Mesenchymal stem cell (in vitro differentiated cells and primary cell): ENCODE measurements around the gene MFSD6.

Source experiments
- DNase-seq: peaks from one replicate; pipeline ENCODE4 v3.0.0-alpha.2; 2013
- H2AFZ ChIP-seq: one replicate; pipeline ENCODE4 v1.6.1; 2013; ENCODE audit warnings: low read depth, mild to moderate bottlenecking, control low read depth, inconsistent platforms, low read length, moderate library complexity
- H2AK5ac ChIP-seq: 2 replicates; pipeline ENCODE4 v1.6.1; 2013; ENCODE audit warnings: low read length, moderate library complexity, mild to moderate bottlenecking, inconsistent platforms; ENCODE audit not compliant: severe bottlenecking
- H2BK120ac ChIP-seq: one replicate; pipeline ENCODE4 v1.6.1; 2013; ENCODE audit warnings: low read depth, mild to moderate bottlenecking, inconsistent platforms, low read length, moderate library complexity
- H2BK12ac ChIP-seq, 2 experiments: one replicate each; pipeline ENCODE4 v1.6.1; 2013; ENCODE audit warnings: inconsistent platforms in 2 of 2, low read length in 2 of 2, mild to moderate bottlenecking in 2 of 2, moderate library complexity in 2 of 2, control low read depth in 1 of 2
- H2BK15ac ChIP-seq: one replicate; pipeline ENCODE4 v1.6.1; 2013; ENCODE audit warnings: mild to moderate bottlenecking, low read depth, inconsistent platforms; ENCODE audit not compliant: poor library complexity, severe bottlenecking
- H2BK5ac ChIP-seq: 2 replicates; pipeline ENCODE4 v1.6.1; 2013; ENCODE audit warnings: low read depth, mild to moderate bottlenecking, low read length, control low read depth, inconsistent platforms; ENCODE audit not compliant: poor library complexity, severe bottlenecking
- H3K14ac ChIP-seq, 2 experiments: one replicate each; pipeline ENCODE4 v1.6.1; 2013; ENCODE audit warnings: inconsistent platforms in 2 of 2, low read length in 2 of 2, control low read depth in 1 of 2, mild to moderate bottlenecking in 1 of 2, moderate library complexity in 1 of 2
- H3K18ac ChIP-seq, 2 experiments: one replicate each; pipeline ENCODE4 v1.6.1; 2013; ENCODE audit warnings: inconsistent platforms in 2 of 2, low read length in 2 of 2, control low read depth in 1 of 2, low read depth in 1 of 2, mild to moderate bottlenecking in 1 of 2
- H3K23ac ChIP-seq, 2 experiments: one replicate each; pipeline ENCODE4 v1.6.1; 2013; ENCODE audit warnings: inconsistent platforms in 2 of 2, low read length in 2 of 2, mild to moderate bottlenecking in 2 of 2, moderate library complexity in 2 of 2, control low read depth in 1 of 2
- H3K27ac ChIP-seq: 2 replicates; pipeline ENCODE4 v1.5.1; 2013; ENCODE audit warnings: mild to moderate bottlenecking, moderate library complexity, low read length, control low read depth, inconsistent platforms; ENCODE audit not compliant: poor library complexity, severe bottlenecking
- H3K27me3 ChIP-seq, 2 experiments: 2 replicates each; pipeline versions ENCODE4 v1.6.1 to v1.7.0; 2013; ENCODE audit warnings: low read length in 2 of 2, mild to moderate bottlenecking in 2 of 2, moderate library complexity in 2 of 2, control low read depth in 1 of 2, inconsistent platforms in 1 of 2; ENCODE audit not compliant: control insufficient read depth in 1 of 2, insufficient read depth in 1 of 2
- H3K36me3 ChIP-seq, 2 experiments: 2 replicates each; pipeline versions ENCODE4 v1.6.1 to v1.7.0; 2013; ENCODE audit warnings: low read length in 2 of 2, control low read depth in 1 of 2, inconsistent platforms in 1 of 2, low read depth in 1 of 2, mild to moderate bottlenecking in 1 of 2; ENCODE audit not compliant: insufficient read depth in 2 of 2, control insufficient read depth in 1 of 2
- H3K4ac ChIP-seq, 2 experiments: one replicate each; pipeline ENCODE4 v1.6.1; 2013; ENCODE audit warnings: inconsistent platforms in 2 of 2, low read length in 2 of 2, mild to moderate bottlenecking in 2 of 2, moderate library complexity in 2 of 2, control low read depth in 1 of 2, low read depth in 1 of 2
- H3K4me1 ChIP-seq: 2 replicates; pipeline ENCODE4 v1.6.1; 2013; ENCODE audit warnings: low read depth, low read length, control low read depth; ENCODE audit not compliant: control insufficient read depth, insufficient read depth
- H3K4me2 ChIP-seq: 2 replicates; pipeline ENCODE4 v1.6.1; 2013; ENCODE audit warnings: low read length, mild to moderate bottlenecking, inconsistent platforms; ENCODE audit not compliant: poor library complexity, severe bottlenecking
- H3K4me3 ChIP-seq, 2 experiments: 2 replicates each; pipeline versions ENCODE4 v1.5.1 to v1.7.0; 2013; ENCODE audit warnings: low read length in 2 of 2, mild to moderate bottlenecking in 2 of 2, control low read depth in 1 of 2, low read depth in 1 of 2; ENCODE audit not compliant: insufficient read depth in 1 of 2
- H3K79me1 ChIP-seq: replicated peaks from 2 replicates; pipeline ENCODE4 v1.6.1; 2013; ENCODE audit warnings: mild to moderate bottlenecking, control low read depth, low read length, inconsistent platforms; ENCODE audit not compliant: poor library complexity, severe bottlenecking
- H3K9ac ChIP-seq: 2 replicates; pipeline ENCODE4 v1.7.0; 2013; ENCODE audit warnings: mild to moderate bottlenecking, low read length, moderate library complexity
- H3K9me3 ChIP-seq: 2 replicates; pipeline ENCODE4 v1.7.0; 2013; ENCODE audit warnings: mild to moderate bottlenecking, low read length; ENCODE audit not compliant: control insufficient read depth
- H4K8ac ChIP-seq: one replicate; pipeline ENCODE4 v1.6.1; 2013; ENCODE audit warnings: inconsistent platforms, mild to moderate bottlenecking, low read length, moderate library complexity
- H4K91ac ChIP-seq: one replicate; pipeline ENCODE4 v1.6.1; 2013; ENCODE audit warnings: mild to moderate bottlenecking, low read length, inconsistent platforms
- WGBS: methylation state at CpG from one replicate; pipeline ENCODE4 v1.1.7; 2013; ENCODE audit warnings: mixed read lengths; 5-methylcytosine and 5-hydroxymethylcytosine counted together

MFSD6 gene

DNA sequence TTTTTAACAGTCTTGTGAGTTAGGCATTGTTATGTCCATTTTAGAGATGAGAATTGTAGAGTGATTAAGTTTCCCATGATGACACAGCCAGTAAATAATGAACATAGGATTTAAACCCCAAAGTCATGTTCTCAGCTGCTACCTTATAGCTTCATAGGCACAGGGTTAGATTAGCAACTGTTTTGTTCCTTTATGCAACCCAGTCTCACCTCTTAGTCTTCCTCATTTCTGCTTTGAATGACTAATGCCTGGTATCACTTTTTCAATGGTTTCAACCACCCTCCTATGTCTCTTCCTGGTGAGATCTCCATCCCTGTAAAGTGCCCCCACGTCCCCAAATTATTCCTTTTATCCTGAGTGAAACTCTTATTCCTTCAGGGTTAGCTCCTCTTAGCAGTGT, 44.3 kb downstream of the MFSD6 start:
- Histone ChIP-seq H2BK12ac (no peak overlapping the region), H3K9me3 (no peaks in the 10 kb centered on the region), H3K27ac (no peak overlapping the region), H2BK120ac (no peak overlapping the region), H3K9ac (no peak overlapping the region), H2AFZ (no peak overlapping the region), H3K4me3 (no peak overlapping the region), H2BK5ac (no peak overlapping the region), H3K79me1 (peaks cover 6% of the 10 kb centered on the region), H3K4me1 (peaks cover 2% of the 10 kb centered on the region), H3K23ac (no peak overlapping the region), H3K14ac (no peak overlapping the region), H3K27me3 (no peaks in the 10 kb centered on the region), H2AK5ac (no peak overlapping the region), H2BK15ac (no peak overlapping the region), H3K18ac (no peak overlapping the region), H4K8ac (no peak overlapping the region), H4K91ac (no peak overlapping the region), H3K4ac (no peak overlapping the region), H3K4me2 (no peak overlapping the region), H3K36me3 (no peaks in the 10 kb centered on the region)
- WGBS, result 100% methylated on average over 1 of the region's 1 CpG
- DNase-seq, result no peak

- Histone ChIP-seq H2AFZ (no peak overlapping the region), H2BK5ac (no peak overlapping the region), H3K36me3 (no peaks in the 10 kb centered on the region), H3K4me2 (no peak overlapping the region), H3K27me3 (no peaks in the 10 kb centered on the region), H2BK15ac (no peak overlapping the region), H3K79me1 (peaks cover 6% of the 10 kb centered on the region), H3K27ac (no peak overlapping the region), H3K23ac (no peak overlapping the region), H3K9me3 (no peaks in the 10 kb centered on the region), H3K14ac (no peak overlapping the region), H2AK5ac (no peak overlapping the region), H3K4me1 (peaks cover 2% of the 10 kb centered on the region), H3K9ac (no peak overlapping the region), H3K4me3 (no peak overlapping the region), H2BK12ac (no peak overlapping the region), H4K8ac (no peak overlapping the region), H2BK120ac (no peak overlapping the region), H3K18ac (no peak overlapping the region), H4K91ac (no peak overlapping the region), H3K4ac (no peak overlapping the region)
- no CpG with 5 or more reads among the region's 2 CpGs for WGBS
- DNase-seq, result no peak
Observed at GRCh38 chr2:190454795-190455194, 46.6 kb downstream of the MFSD6 start.

- H2BK120ac ChIP-seq, result no peak overlapping the region
Observed at GRCh38 chr2:190455358-190456095, 47.4 kb downstream of the MFSD6 start.

DNA sequence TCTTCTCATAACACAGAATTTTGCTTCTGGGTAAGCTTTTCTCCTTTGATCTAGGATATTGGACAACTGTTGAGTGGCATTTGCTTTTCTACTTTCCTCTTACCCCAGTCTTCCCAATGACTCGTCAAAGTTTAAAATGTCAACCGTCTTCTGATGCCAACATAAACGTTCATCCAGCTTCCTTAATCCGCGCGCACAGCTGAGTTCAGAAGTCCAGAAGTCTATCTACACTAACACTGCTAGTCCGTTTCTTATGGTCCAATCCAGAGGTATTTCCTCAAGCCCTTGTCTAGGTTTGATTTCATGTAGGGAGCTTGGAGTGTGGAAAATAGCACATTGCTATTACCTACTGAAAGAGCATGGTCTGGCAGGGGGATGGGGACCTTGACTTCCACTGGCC, 48.7 kb downstream of the MFSD6 start:
- no peak overlapping the region for H3K4ac ChIP-seq
- H3K23ac ChIP-seq, result no peak overlapping the region
- WGBS, result 88% methylated on average over 7 of the region's 7 CpGs
- no peak overlapping the region for H2AK5ac ChIP-seq
- H2BK15ac ChIP-seq, result no peak overlapping the region
- no peak overlapping the region for H3K27ac ChIP-seq
- H2BK120ac ChIP-seq, result no peak overlapping the region
- H3K9ac ChIP-seq, result no peak overlapping the region
- no peaks in the 10 kb centered on the region for H3K36me3 ChIP-seq
- H3K4me2 ChIP-seq, result no peak overlapping the region
- H3K27me3 ChIP-seq, result no peaks in the 10 kb centered on the region
- H3K14ac ChIP-seq, result no peak overlapping the region
- peaks cover 7% of the 10 kb centered on the region for H3K79me1 ChIP-seq
- no peak overlapping the region for H4K8ac ChIP-seq
- no peaks in the 10 kb centered on the region for H3K9me3 ChIP-seq
- no peak overlapping the region for H3K18ac ChIP-seq
- no peak overlapping the region for H3K4me3 ChIP-seq
- H3K4me1 ChIP-seq, result peaks cover 2% of the 10 kb centered on the region
- no peak overlapping the region for H2BK5ac ChIP-seq
- no peak for DNase-seq
- no peak overlapping the region for H2BK12ac ChIP-seq
- H4K91ac ChIP-seq, result no peak overlapping the region
- no peak overlapping the region for H2AFZ ChIP-seq

More at GRCh38 chr2:190455358-190456095, 47.4 kb downstream of the MFSD6 start:
- no peaks in the 10 kb centered on the region for H3K9me3 ChIP-seq
- DNase-seq, result no peak
- 92% methylated on average over 7 of the region's 7 CpGs for WGBS
- no peak overlapping the region for H2AK5ac ChIP-seq
- H3K4me1 ChIP-seq, result peaks cover 2% of the 10 kb centered on the region
- no peak overlapping the region for H3K23ac ChIP-seq
- H4K91ac ChIP-seq, result no peak overlapping the region
- no peak overlapping the region for H3K4ac ChIP-seq
- no peaks in the 10 kb centered on the region for H3K27me3 ChIP-seq
- no peak overlapping the region for H3K27ac ChIP-seq
- H3K36me3 ChIP-seq, result no peaks in the 10 kb centered on the region
- H2BK5ac ChIP-seq, result no peak overlapping the region
- H2AFZ ChIP-seq, result no peak overlapping the region
- H3K4me2 ChIP-seq, result no peak overlapping the region
- H3K4me3 ChIP-seq, result no peak overlapping the region
- no peak overlapping the region for H4K8ac ChIP-seq
- no peak overlapping the region for H3K18ac ChIP-seq
- H3K14ac ChIP-seq, result no peak overlapping the region
- H3K9ac ChIP-seq, result no peak overlapping the region
- H2BK15ac ChIP-seq, result no peak overlapping the region
- no peak overlapping the region for H2BK12ac ChIP-seq
- H3K79me1 ChIP-seq, result peaks cover 6% of the 10 kb centered on the region
